H1 (cell line): ENCODE results near the gene LSM7. TPM values are rescaled to one million over a fixed set of nuclear protein-coding genes. Genes with fewer than 3 reads are reported as not detected.

Source experiments
- CEBPB ChIP-seq: IDR thresholded peaks from 2 replicates; pipeline ENCODE4 v1.6.1; 2012; ENCODE audit warnings: low read depth, low read length
- CHD2 ChIP-seq: IDR thresholded peaks from 2 replicates; pipeline ENCODE4 v1.6.1; 2012; ENCODE audit warnings: low read length, improper control_type of control experiment
- EZH2 ChIP-seq: fragments of 200-600 bp; sonication (generic); IDR thresholded peaks from 2 replicates; pipeline ENCODE4 v1.7.1; 2012; ENCODE audit warnings: low read depth, mild to moderate bottlenecking, moderate library complexity, low read length, inconsistent platforms; ENCODE audit not compliant: severe bottlenecking
- GABPA ChIP-seq: IDR thresholded peaks from 2 replicates; pipeline ENCODE4 v1.6.1; 2011; ENCODE audit warnings: mild to moderate bottlenecking, low read length, moderate library complexity, borderline replicate concordance; ENCODE audit not compliant: insufficient read depth
- HDAC2 ChIP-seq, 2 experiments: fragments of 300-600 bp in 1 of 2; sonication (generic) in 1 of 2; IDR thresholded peaks; 2 replicates each; pipeline ENCODE4 v1.6.1; 2011 to 2012; ENCODE audit warnings: low read depth in 2 of 2, low read length in 2 of 2, mild to moderate bottlenecking in 2 of 2, moderate library complexity in 2 of 2, borderline replicate concordance in 1 of 2, inconsistent platforms in 1 of 2
- HDAC6 ChIP-seq: IDR thresholded peaks from one replicate; pipeline ENCODE4 v1.7.1; 2012; ENCODE audit warnings: low read depth, mild to moderate bottlenecking, inconsistent platforms, low read length, moderate library complexity
- KDM1A ChIP-seq: fragments of 200-600, 300-600 bp; sonication (generic); IDR thresholded peaks from 2 replicates; pipeline ENCODE4 v1.7.1; 2016; ENCODE audit warnings: mild to moderate bottlenecking, low read length, borderline replicate concordance
- ZNF274 ChIP-seq: IDR thresholded peaks from 2 replicates; pipeline ENCODE4 v1.7.0; 2012; ENCODE audit warnings: low read length, borderline replicate concordance; ENCODE audit errors: extremely low read depth
- polyA plus RNA-seq, 7 experiments: library from polyadenylated mRNA; depleted of rRNA in 3 of 7; stranded (reverse) in 5 of 7; unstranded in 2 of 7; fragments of >200 nt in 5 of 7; fragments of 200-250 nt in 2 of 7; gene quantifications; 1 replicate in 5 of 7; 2 replicates in 1 of 7; 4 replicates in 1 of 7; pipeline versions ENCODE4 v1.2.1 to v1.2.3, GENCODE V29; 2011 to 2013; ENCODE audit warnings: missing spikeins in 2 of 7, mixed read lengths in 2 of 7
- total RNA-seq: library from RNA; stranded (reverse); fragmentation: NEBNext Ultra II Directional; extraction: Animal tissue kit (Norgen Biotek cat#: 25700); gene quantifications from 2 replicates; pipeline ENCODE4 v1.2.1, GENCODE V29; 2021

LSM7 gene
- total and polyA plus RNA-seq, 2 of the 8 experiments (the other 6 are each of a cell fraction or from before 2014, with no cell fraction given): 228 to 1,335 TPM

GRCh38 chr19:2338055-2338615 lies 9.7 kb upstream of the LSM7 start (continued):
- TF ChIP-seq ZNF274 (no peak), CHD2 (no peak), HDAC2 (IDR thresholded peaks at IDR 0.05; ENCODE audit: borderline replicate concordance in 1 of 2, low read depth in 2 of 2, low read length in 2 of 2) (no peak), CEBPB (no peak), KDM1A (no peak), GABPA (no peak), EZH2 (no peak), HDAC6 (no peak)
